Kidney epithelial cell (primary cell): Measurements from ENCODE around the gene SCAF1. TPM values are rescaled to one million over a fixed set of nuclear protein-coding genes. Genes with fewer than 3 reads are reported as not detected.
"Not testable (repeated sequence)": the region's sequence is repeated elsewhere in the genome, so short reads cannot be mapped to it uniquely, and the experiment has no call there.

ENCODE experiments used
- DNase-seq: peaks from one replicate; pipeline ENCODE4 v3.0.0-alpha.2; 2010; ENCODE audit warnings: low read depth
- H3K27me3 ChIP-seq: 2 replicates; pipeline ENCODE4 v1.6.0; 2011; ENCODE audit warnings: low read length; ENCODE audit not compliant: control insufficient read depth, insufficient read depth
- H3K36me3 ChIP-seq: 2 replicates; pipeline ENCODE4 v1.5.1; 2011; ENCODE audit warnings: low read length; ENCODE audit not compliant: control insufficient read depth, insufficient read depth
- H3K4me3 ChIP-seq: 2 replicates; pipeline ENCODE4 v1.5.1; 2011; ENCODE audit warnings: low read depth, mild to moderate bottlenecking, control low read depth, low read length
- CTCF ChIP-seq: IDR thresholded peaks from 2 replicates; pipeline ENCODE4 v1.5.1; 2011; ENCODE audit warnings: mild to moderate bottlenecking, moderate library complexity, low read length, control low read depth, inconsistent platforms; ENCODE audit not compliant: insufficient read depth, poor library complexity, severe bottlenecking
- total RNA-seq: library from RNA; depleted of rRNA; stranded (reverse); fragments of >200 nt; gene quantifications from 2 replicates; pipeline ENCODE4 v1.2.3, GENCODE V29; 2015

The SCAF1 gene
- total RNA-seq, 1 donor from 2014 or later, result 38.9 TPM

- Histone ChIP-seq H3K4me3 (no peak overlapping the region), H3K27me3 (no peaks in the 10 kb centered on the region), H3K36me3 (peaks cover 3% of the 10 kb centered on the region)
- no peak for TF ChIP-seq CTCF
- DNase-seq, result no peak
Measured at GRCh38 chr19:49615861-49616260, 26.1 kb upstream of the SCAF1 start.

- no peaks in the 10 kb centered on the region for H3K27me3 ChIP-seq
- TF ChIP-seq CTCF, result no peak
- H3K36me3 ChIP-seq, result peaks cover 3% of the 10 kb centered on the region
- DNase-seq, result no peak
- no peak overlapping the region for H3K4me3 ChIP-seq
Measured at GRCh38 chr19:49616532-49616931, 25.5 kb upstream of the SCAF1 start.

- no peak for DNase-seq
- Histone ChIP-seq H3K36me3 (peaks cover 3% of the 10 kb centered on the region), H3K27me3 (no peaks in the 10 kb centered on the region), H3K4me3 (no peak overlapping the region)
- no peak for TF ChIP-seq CTCF
Measured at GRCh38 chr19:49616945-49617344, 25.1 kb upstream of the SCAF1 start.

- H3K36me3 ChIP-seq, H3K27me3 ChIP-seq, DNase-seq: not testable (repeated sequence)
Measured at GRCh38 chr19:49617860-49618259, 24.1 kb upstream of the SCAF1 start.

GRCh38 chr19:49624967-49625910 is 16.8 kb upstream of the SCAF1 start:
- TF ChIP-seq CTCF, result no peak
- DNase-seq, result no peak

More at GRCh38 chr19:49617860-49618259, 24.1 kb upstream of the SCAF1 start:
- H3K4me3 ChIP-seq, result not testable (repeated sequence)

GRCh38 chr19:49626226-49626625 is 15.8 kb upstream of the SCAF1 start:
- no peaks in the 10 kb centered on the region for H3K36me3 ChIP-seq
- no peak for DNase-seq
- no peak overlapping the region for H3K4me3 ChIP-seq
- no peaks in the 10 kb centered on the region for H3K27me3 ChIP-seq
- TF ChIP-seq CTCF, result no peak

More at GRCh38 chr19:49624967-49625910, 16.8 kb upstream of the SCAF1 start:
- no peaks in the 10 kb centered on the region for H3K36me3 ChIP-seq
- H3K27me3 ChIP-seq, result no peaks in the 10 kb centered on the region
- no peak overlapping the region for H3K4me3 ChIP-seq
